Heart right ventricle (tissue), 16 donors: ENCODE data around the gene SFI1. TPM values are rescaled to one million over a fixed set of nuclear protein-coding genes. Genes with fewer than 3 reads are reported as not detected.

Experiments
- ATAC-seq, 8 donors: fragments of 200-7000 bp; cut with Tn5 transposase; one replicate each; pipeline ENCODE4 v1.9.1; 2020; ENCODE audit warnings: mild to moderate bottlenecking in 8 of 8, moderate library complexity in 8 of 8, moderate number of reproducible peaks in 1 of 8
- DNase-seq, 2 donors: peaks; one replicate each; pipeline ENCODE4 v3.0.0-alpha.2; 2020
- H3K27ac ChIP-seq, 10 donors: fragments of 200-600 bp; sonication (generic) in 2 of 10; one replicate each; pipeline versions ENCODE4 v1.5.0 to v1.8.0; 2020 to 2022; ENCODE audit warnings: mild to moderate bottlenecking in 3 of 10
- H3K27me3 ChIP-seq, 7 donors: fragments of 200-600 bp; one replicate each; pipeline ENCODE4 v1.8.0; 2021 to 2022; ENCODE audit warnings: mild to moderate bottlenecking in 2 of 7
- H3K36me3 ChIP-seq, 9 donors: fragments of 200-600 bp; sonication (generic) in 1 of 9; one replicate each; pipeline versions ENCODE4 v1.5.0 to v1.8.0; 2020 to 2022; ENCODE audit warnings: mild to moderate bottlenecking in 2 of 9
- H3K4me1 ChIP-seq, 9 donors: fragments of 200-600 bp; sonication (generic) in 1 of 9; one replicate each; pipeline versions ENCODE4 v1.5.0 to v1.8.0; 2020 to 2022; ENCODE audit warnings: mild to moderate bottlenecking in 4 of 9
- H3K4me3 ChIP-seq, 10 donors: fragments of 200-600 bp; sonication (generic) in 2 of 10; one replicate each; pipeline versions ENCODE4 v1.5.0 to v1.8.0; 2020 to 2022; ENCODE audit warnings: mild to moderate bottlenecking in 7 of 10, moderate library complexity in 2 of 10
- H3K9me3 ChIP-seq, 11 donors: fragments of 200-600 bp in 10 of 11; sonication (generic) in 2 of 11; one replicate each; pipeline versions ENCODE4 v1.5.0 to v1.8.0; 2013 to 2022; ENCODE audit warnings: mild to moderate bottlenecking in 2 of 11, control low read depth in 1 of 11, moderate library complexity in 1 of 11
- WGBS, 2 donors: extraction: QIAGEN DNeasy Blood & Tissue Kit; methylation state at CpG; one replicate each; pipeline ENCODE4 v1.1.7; 2013; ENCODE audit warnings: inconsistent platforms in 1 of 2; 5-methylcytosine and 5-hydroxymethylcytosine counted together
- intact Hi-C, 10 donors: fragments of 100-400 bp; cut with DNase I; formaldehyde crosslinking; loops; one replicate each; pipeline versions ENCODE4 v1.11.1 to v1.14.2; 2022
- polyA plus RNA-seq, 2 donors: library from polyadenylated mRNA; stranded (reverse); fragments of 200-250 nt; gene quantifications; one replicate each; pipeline ENCODE4 v1.2.3, GENCODE V29; 2013
- total RNA-seq, 10 donors: library from RNA; stranded (reverse); fragmentation: NEBNext Ultra II Directional in 3 of 10; extraction: Animal tissue kit (Norgen Biotek cat#: 25700) in 3 of 10; gene quantifications; one replicate each; pipeline versions ENCODE4 v1.2.1 to v1.2.4, GENCODE V29; 2021 to 2023
- TF ChIP-seq, protein P1 (sequence below), 9 donors: fragments of 200-600 bp; sonication (generic) in 2 of 9; IDR thresholded peaks; one replicate each; pipeline versions ENCODE4 v1.5.0 to v1.8.0; 2021 to 2022; ENCODE audit warnings: antibody characterized with exemption in 9 of 9, mild to moderate bottlenecking in 5 of 9, moderate library complexity in 1 of 9
- donor health status: Arrhythmogenic right ventricular cardiomyopathy.
- donor health status: ischemic (EF 13 %, LVEDD 7.1; RV severe dilation, severe dysfunction).
- donor health status: healthy with polysubstance abuse.
- donor health status: DM: no; HTN: yes; CAD: no.
- donor health status: DM: no; HTN: no; CAD: no.
- donor health status: ischemic (EF 25% LVEDD 6.9; RV normal size, moderate dysfunction).
- donor health status: ischemic (EF 25% LVEDD 5.7; RV mildly dilated, moderate dysfunction).
- donor health status: healthy.
- donor health status: DM: yes; HTN: yes; CAD: no.
- donor health status: Ischemic cardiomyopathy.
- donor health status: ischemic (EF 35%, LVEDD 5.7; RV mildly dilated, moderate dysfunction).
- donor health status: nonischemic (EF 11% LVEDD 7.7; RV severe dilation, severe dysfunction).
- donor health status: DM: yes; HTN: yes; CAD: no.
- donor health status: PGD.
- donor health status: ischemic (EF 29% LVEDD 5.4; RV normal size, mild dysfunction).
- donor health status: nonischemic (EF 23%, LVEDD 6.1; RV moderate dilation, normal function).

The SFI1 gene
- total and polyA plus RNA-seq, 12 donors = 4.7 to 20.1 (median 7.3) TPM

GRCh38 chr22:31486951-31487350 lies 9.4 kb upstream of the SFI1 start:
- Histone ChIP-seq H3K4me1 (peaks cover 2 to 41% (median 26%) of the 10 kb centered on the region in 9 donors), H3K27ac (no peak overlapping the region), H3K27me3 (no peaks in the 10 kb centered on the region), H3K9me3 (no peaks in the 10 kb centered on the region), H3K4me3 (no peak overlapping the region), H3K36me3 (peaks cover 0 to 64% (median 9%) of the 10 kb centered on the region in 9 donors)
- ATAC-seq (no peak), DNase-seq (no peak)
- intact Hi-C loops = loop anchor here in 1 of 10 donors (10.0 kb wide), 1 partner anchor 142 kb away; the partner anchor contains the start of gene PATZ1
- TF ChIP-seq, protein P1, sequence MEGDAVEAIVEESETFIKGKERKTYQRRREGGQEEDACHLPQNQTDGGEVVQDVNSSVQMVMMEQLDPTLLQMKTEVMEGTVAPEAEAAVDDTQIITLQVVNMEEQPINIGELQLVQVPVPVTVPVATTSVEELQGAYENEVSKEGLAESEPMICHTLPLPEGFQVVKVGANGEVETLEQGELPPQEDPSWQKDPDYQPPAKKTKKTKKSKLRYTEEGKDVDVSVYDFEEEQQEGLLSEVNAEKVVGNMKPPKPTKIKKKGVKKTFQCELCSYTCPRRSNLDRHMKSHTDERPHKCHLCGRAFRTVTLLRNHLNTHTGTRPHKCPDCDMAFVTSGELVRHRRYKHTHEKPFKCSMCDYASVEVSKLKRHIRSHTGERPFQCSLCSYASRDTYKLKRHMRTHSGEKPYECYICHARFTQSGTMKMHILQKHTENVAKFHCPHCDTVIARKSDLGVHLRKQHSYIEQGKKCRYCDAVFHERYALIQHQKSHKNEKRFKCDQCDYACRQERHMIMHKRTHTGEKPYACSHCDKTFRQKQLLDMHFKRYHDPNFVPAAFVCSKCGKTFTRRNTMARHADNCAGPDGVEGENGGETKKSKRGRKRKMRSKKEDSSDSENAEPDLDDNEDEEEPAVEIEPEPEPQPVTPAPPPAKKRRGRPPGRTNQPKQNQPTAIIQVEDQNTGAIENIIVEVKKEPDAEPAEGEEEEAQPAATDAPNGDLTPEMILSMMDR (IDR thresholded peaks at IDR 0.05) = no peak
- WGBS, 2 donors = 96 to 98% methylated on average over 2 of the region's 2 CpGs

- Histone ChIP-seq H3K27me3 (no peaks in the 10 kb centered on the region), H3K4me1 (peaks cover 2 to 38% (median 26%) of the 10 kb centered on the region in 9 donors), H3K4me3 (peak overlapping the region in 9 of 10 donors; percentile 69 to 94 (median 78)), H3K27ac (peak overlapping the region in 7 of 10 donors; percentile 97 to 100 (median 99)), H3K9me3 (no peaks in the 10 kb centered on the region), H3K36me3 (peaks cover 0 to 49% (median 8%) of the 10 kb centered on the region in 9 donors)
- ATAC-seq (no peak), DNase-seq (no peak)
- TF ChIP-seq, protein P1 (IDR thresholded peaks at IDR 0.05) = no peak
- intact Hi-C loops = loop anchor here in 1 of 10 donors (10.0 kb wide), 1 partner anchor 144 kb away; the partner anchor contains the start of gene PATZ1
- 78 to 80% methylated on average over 6 of the region's 6 CpGs for WGBS, 2 donors
Observed at GRCh38 chr22:31488346-31488883, 7.9 kb upstream of the SFI1 start.

DNA sequence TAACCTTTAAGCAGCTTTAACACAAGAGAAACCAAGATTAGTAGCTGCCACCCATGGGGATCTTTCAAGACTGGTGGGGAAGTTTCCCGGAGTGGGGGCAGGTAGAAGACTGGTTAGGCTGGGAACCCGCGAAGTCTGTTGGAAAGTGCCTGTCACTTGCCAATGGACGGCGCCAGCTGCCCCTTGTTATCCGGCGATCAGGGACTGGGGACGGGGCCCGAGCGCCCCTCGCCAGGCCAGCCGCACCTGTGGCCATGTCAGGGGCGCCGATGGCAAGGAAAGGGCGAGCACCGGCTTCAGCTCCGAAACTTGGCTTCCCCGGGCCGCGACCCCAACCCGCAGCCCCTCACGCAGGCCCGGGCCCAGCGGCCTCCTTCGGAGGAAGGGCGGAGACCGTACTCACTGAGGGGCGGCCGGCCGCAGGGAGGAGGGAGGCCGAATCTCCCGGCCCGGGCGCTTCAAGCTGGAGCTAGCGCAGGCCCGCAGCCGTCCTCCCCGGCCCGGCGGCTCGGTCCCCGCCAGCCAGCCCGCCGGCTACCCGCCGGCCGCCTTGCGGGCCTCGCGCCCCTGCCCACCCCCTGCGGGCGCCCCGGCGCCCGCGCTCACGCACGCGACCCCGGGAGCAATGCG lies 7.2 kb upstream of the SFI1 start:
- TF ChIP-seq, protein P1 (IDR thresholded peaks at IDR 0.05) = no peak
- Histone ChIP-seq H3K9me3 (no peaks in the 10 kb centered on the region), H3K27ac (peak overlapping the region; percentile 89 to 100 (median 99)), H3K4me3 (peak overlapping the region; percentile 69 to 94 (median 80)), H3K4me1 (peaks cover 2 to 36% (median 26%) of the 10 kb centered on the region in 9 donors), H3K36me3 (peaks cover 0 to 42% (median 3%) of the 10 kb centered on the region in 9 donors), H3K27me3 (no peaks in the 10 kb centered on the region)
- peak in 6 of 8 donors; percentile 4 to 29 (median 14) for ATAC-seq
- DNase-seq = peak; percentile 19 to 47
- WGBS, 2 donors = 1% methylated on average over 43 to 61 of the region's 61 CpGs
- intact Hi-C loops = loop anchor here in 1 of 10 donors (10.0 kb wide), 1 partner anchor 144 kb away; the partner anchor contains the start of gene PATZ1

GRCh38 chr22:31489632-31490495 lies 6.5 kb upstream of the SFI1 start, which contains the start of gene EIF4ENIF1:
Gene EIF4ENIF1 (minus strand): TSS chr22:31489842. CDS start chr22:31488718, 1,124 bp downstream.
- peaks cover 2 to 36% (median 32%) of the 10 kb centered on the region in 9 donors for H3K4me1 ChIP-seq
- H3K27me3 ChIP-seq = no peaks in the 10 kb centered on the region
- H3K36me3 ChIP-seq = peaks cover 0 to 34% (median 3%) of the 10 kb centered on the region in 9 donors
- ATAC-seq = peak; percentile 92 to 97 (median 96)
- peak; percentile 90 to 93 for DNase-seq
- H3K4me3 ChIP-seq = peak within 1 kb of the TSS; percentile 69 to 94 (median 80)
- H3K9me3 ChIP-seq = no peaks in the 10 kb centered on the region
- intact Hi-C loops = loop anchor here in 5 of 10 donors (5.0 to 10.0 kb wide), 3 partner anchors 138 to 145 kb away; partner anchors contain the start of gene PATZ1 (in 3 of the 5)
- TF ChIP-seq, protein P1 (IDR thresholded peaks at IDR 0.05) = no peak
- 0 to 1% methylated on average over 78 to 99 of the region's 100 CpGs for WGBS, 2 donors
- peak within 1 kb of the TSS; percentile 89 to 100 (median 99) for H3K27ac ChIP-seq
